WTC11 (cell line): ENCODE results near the gene MUSTN1. TPM values are rescaled to one million over a fixed set of nuclear protein-coding genes. Genes with fewer than 3 reads are reported as not detected.

Experiments
- ATAC-seq: fragments of 200-7000 bp; cut with Tn5 transposase; 2 replicates; pipeline ENCODE4 v1.10.0; 2021; ENCODE audit warnings: mild to moderate bottlenecking, moderate library complexity
- CTCF ChIA-PET: fragments of 300-600 bp; sonication (Branson Sonifier 250); formaldehyde crosslinking; loops from one replicate; lab custom pipeline; 2021; ENCODE audit warnings: antibody characterized with exemption; lab: Charles Lee
- POLR2A ChIA-PET: fragments of 350-600 bp; sonication (Branson Sonifier 250); formaldehyde crosslinking; loops from one replicate; lab custom pipeline; 2021; ENCODE audit warnings: antibody characterized with exemption; lab: Charles Lee
- DNase-seq: peaks from one replicate; pipeline ENCODE4 v3.0.0; 2021; ENCODE audit warnings: low spot score
- H3K27ac Mint-ChIP-seq: 2 replicates; pipeline ENCODE4 v1.8.0; 2021; ENCODE audit warnings: mixed read lengths
- H3K27me3 Mint-ChIP-seq: 2 replicates; pipeline ENCODE4 v1.8.0; 2021; ENCODE audit warnings: low read depth, mild to moderate bottlenecking, moderate library complexity, mixed read lengths
- H3K36me3 Mint-ChIP-seq: 2 replicates; pipeline ENCODE4 v1.8.0; 2021; ENCODE audit warnings: mixed read lengths
- H3K4me1 Mint-ChIP-seq: 2 replicates; pipeline ENCODE4 v1.8.0; 2022; ENCODE audit warnings: mixed read lengths
- H3K4me3 Mint-ChIP-seq: 2 replicates; pipeline ENCODE4 v1.8.0; 2021; ENCODE audit warnings: mild to moderate bottlenecking, moderate library complexity, mixed read lengths
- H3K9me3 Mint-ChIP-seq: 2 replicates; pipeline ENCODE4 v1.8.0; 2021; ENCODE audit warnings: mixed read lengths
- AFF4 ChIP-seq: sonication (generic); formaldehyde crosslinking; IDR thresholded peaks from 2 replicates; pipeline ENCODE4 v1.8.1; 2023; ENCODE audit warnings: mild to moderate bottlenecking, missing genetic modification reagents, borderline replicate concordance
- ATF1 ChIP-seq: sonication (generic); formaldehyde crosslinking; IDR thresholded peaks from 2 replicates; pipeline ENCODE4 v1.8.1; 2023; ENCODE audit warnings: mild to moderate bottlenecking, moderate library complexity, missing genetic modification reagents
- ATF6 ChIP-seq: sonication (generic); formaldehyde crosslinking; IDR thresholded peaks from 2 replicates; pipeline ENCODE4 v1.8.1; 2023; ENCODE audit warnings: mild to moderate bottlenecking, missing genetic modification reagents
- ESRRA ChIP-seq: sonication (generic); formaldehyde crosslinking; IDR thresholded peaks from 2 replicates; pipeline ENCODE4 v1.8.1; 2022; ENCODE audit warnings: mild to moderate bottlenecking, missing genetic modification reagents, borderline replicate concordance
- FOXK1 ChIP-seq: sonication (generic); formaldehyde crosslinking; IDR thresholded peaks from 2 replicates; pipeline ENCODE4 v1.8.0; 2022; ENCODE audit warnings: mild to moderate bottlenecking, moderate library complexity, missing genetic modification reagents
- FOXP1 ChIP-seq: sonication (generic); formaldehyde crosslinking; IDR thresholded peaks from 2 replicates; pipeline ENCODE4 v1.8.0; 2022; ENCODE audit warnings: missing genetic modification reagents, mild to moderate bottlenecking, moderate library complexity, borderline replicate concordance
- JUN ChIP-seq: sonication (generic); formaldehyde crosslinking; IDR thresholded peaks from 2 replicates; pipeline ENCODE4 v1.8.0; 2023; ENCODE audit warnings: mild to moderate bottlenecking, missing genetic modification reagents
- NFYB ChIP-seq: sonication (generic); formaldehyde crosslinking; conservative IDR thresholded peaks from 2 replicates; pipeline ENCODE4 v1.8.0; 2022; ENCODE audit warnings: low read depth, missing genetic modification reagents
- NR3C1 ChIP-seq: sonication (generic); formaldehyde crosslinking; conservative IDR thresholded peaks from 2 replicates; pipeline ENCODE4 v1.8.1; 2023; ENCODE audit warnings: low read depth, mild to moderate bottlenecking, missing genetic modification reagents
- PRRX2 ChIP-seq: fragments of 250-450 bp; sonication (Bioruptor Pico); IDR thresholded peaks from 2 replicates; pipeline ENCODE4 v1.8.0; 2021; ENCODE audit warnings: mild to moderate bottlenecking
- SP1 ChIP-seq: sonication (generic); formaldehyde crosslinking; conservative IDR thresholded peaks from 2 replicates; pipeline ENCODE4 v1.8.1; 2022; ENCODE audit warnings: missing genetic modification reagents
- ZMAT4 ChIP-seq: fragments of 250-450 bp; sonication (Bioruptor Pico); IDR thresholded peaks from 2 replicates; pipeline ENCODE4 v1.9.0; 2021; ENCODE audit warnings: mild to moderate bottlenecking
- ZNF263 ChIP-seq: sonication (generic); formaldehyde crosslinking; IDR thresholded peaks from 2 replicates; pipeline ENCODE4 v1.8.1; 2022; ENCODE audit warnings: low read depth, mild to moderate bottlenecking, moderate library complexity, missing genetic modification reagents
- ZNF416 ChIP-seq: fragments of 250-450 bp; sonication (Bioruptor Pico); IDR thresholded peaks from 2 replicates; pipeline ENCODE4 v1.9.0; 2021; ENCODE audit warnings: mild to moderate bottlenecking, inconsistent platforms
- ZNF425 ChIP-seq: fragments of 250-450 bp; sonication (Bioruptor Pico); conservative IDR thresholded peaks from 2 replicates; pipeline ENCODE4 v1.9.0; 2021; ENCODE audit warnings: mild to moderate bottlenecking
- total RNA-seq: library from RNA; stranded (reverse); gene quantifications from 3 replicates; pipeline ENCODE4 v1.2.3, GENCODE V29; 2021
- TF ChIP-seq, protein P1 (sequence below): sonication (generic); formaldehyde crosslinking; IDR thresholded peaks from 2 replicates; pipeline ENCODE4 v1.8.1; 2022; ENCODE audit warnings: mild to moderate bottlenecking, missing genetic modification reagents, moderate library complexity, borderline replicate concordance
- TF ChIP-seq, protein P2 (sequence below): sonication (generic); formaldehyde crosslinking; IDR thresholded peaks from 2 replicates; pipeline ENCODE4 v1.8.1; 2022; ENCODE audit warnings: mild to moderate bottlenecking, moderate library complexity, missing genetic modification reagents

Gene MUSTN1
- total RNA-seq, 1 experiment from 2014 or later: 4.2 TPM

DNA sequence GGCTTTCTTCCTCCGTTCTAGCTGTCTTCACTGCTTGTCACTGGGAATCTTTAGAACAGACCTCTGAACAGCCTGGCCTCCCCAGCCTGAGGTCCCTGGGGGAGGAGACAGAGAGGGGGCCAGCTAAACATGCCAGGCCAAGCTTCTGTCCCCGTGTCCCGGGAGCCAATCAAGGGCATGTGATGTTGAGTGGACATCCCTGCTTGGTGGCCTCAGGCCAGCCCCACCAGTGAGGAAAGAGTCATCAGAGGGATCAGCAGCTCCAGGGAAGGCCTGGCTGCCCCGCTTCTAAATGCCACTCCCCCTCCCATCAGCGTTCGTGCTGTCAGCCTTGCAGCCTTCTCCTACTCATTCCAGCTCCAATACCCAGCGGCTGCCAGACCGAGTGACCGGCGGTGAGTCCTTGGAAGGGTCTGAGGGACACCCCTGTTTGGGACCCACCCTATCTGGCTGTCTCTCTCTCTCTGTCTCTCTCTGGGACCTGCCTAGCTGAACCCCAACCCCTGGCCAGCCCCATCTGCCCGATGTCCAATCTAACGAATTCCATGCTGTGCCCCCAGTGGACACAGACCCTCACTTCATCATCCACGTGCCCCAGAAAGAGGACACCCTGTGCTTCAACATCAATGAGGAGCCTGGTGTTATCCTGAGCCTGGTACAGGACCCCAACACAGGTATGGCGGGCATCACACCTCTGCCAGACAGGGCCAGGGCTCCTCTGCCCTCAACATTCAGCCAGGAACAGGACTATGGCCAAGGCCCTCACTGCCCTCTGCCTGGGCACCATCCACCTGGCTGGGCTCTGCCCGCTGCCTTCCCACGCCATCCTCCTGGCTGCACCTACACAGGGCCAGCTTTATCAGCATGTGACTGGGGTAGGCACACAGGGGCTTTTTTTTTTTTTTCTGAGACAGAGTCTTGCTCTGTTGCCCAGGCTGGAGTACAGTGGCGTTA is 46.9 kb downstream of the MUSTN1 start:
- no peaks in the 10 kb centered on the region for H3K36me3 Mint-ChIP-seq
- ChIA-PET POLR2A (no interaction called here), CTCF (interaction anchor here (0.5 to 5.4 kb wide), 5 partner anchors 11 to 610 kb away, joined by 3 to 41 read pairs (median 7); no protein-coding TSS in a partner anchor)
- H3K9me3 Mint-ChIP-seq: no peaks in the 10 kb centered on the region
- H3K27me3 Mint-ChIP-seq: no peaks in the 10 kb centered on the region
- peaks cover under 1% of the 10 kb centered on the region; the same call in 1 of the 2 replicates for H3K4me1 Mint-ChIP-seq
- no peak for TF ChIP-seq ZNF263 (CRISPR knock-in tag)
- no peak for TF ChIP-seq NR3C1 (CRISPR knock-in tag)
- TF ChIP-seq NFYB (CRISPR knock-in tag): no peak
- TF ChIP-seq ZNF425 (CRISPR knock-in tag): no peak
- no peak for TF ChIP-seq PRRX2 (CRISPR knock-in tag)
- no peak for TF ChIP-seq FOXP1 (CRISPR knock-in tag)
- no peak for TF ChIP-seq ZNF416 (CRISPR knock-in tag)
- TF ChIP-seq JUN (CRISPR knock-in tag): no peak
- TF ChIP-seq, protein P1, sequence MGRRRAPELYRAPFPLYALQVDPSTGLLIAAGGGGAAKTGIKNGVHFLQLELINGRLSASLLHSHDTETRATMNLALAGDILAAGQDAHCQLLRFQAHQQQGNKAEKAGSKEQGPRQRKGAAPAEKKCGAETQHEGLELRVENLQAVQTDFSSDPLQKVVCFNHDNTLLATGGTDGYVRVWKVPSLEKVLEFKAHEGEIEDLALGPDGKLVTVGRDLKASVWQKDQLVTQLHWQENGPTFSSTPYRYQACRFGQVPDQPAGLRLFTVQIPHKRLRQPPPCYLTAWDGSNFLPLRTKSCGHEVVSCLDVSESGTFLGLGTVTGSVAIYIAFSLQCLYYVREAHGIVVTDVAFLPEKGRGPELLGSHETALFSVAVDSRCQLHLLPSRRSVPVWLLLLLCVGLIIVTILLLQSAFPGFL (CRISPR knock-in tag): no peak
- TF ChIP-seq, protein P2, sequence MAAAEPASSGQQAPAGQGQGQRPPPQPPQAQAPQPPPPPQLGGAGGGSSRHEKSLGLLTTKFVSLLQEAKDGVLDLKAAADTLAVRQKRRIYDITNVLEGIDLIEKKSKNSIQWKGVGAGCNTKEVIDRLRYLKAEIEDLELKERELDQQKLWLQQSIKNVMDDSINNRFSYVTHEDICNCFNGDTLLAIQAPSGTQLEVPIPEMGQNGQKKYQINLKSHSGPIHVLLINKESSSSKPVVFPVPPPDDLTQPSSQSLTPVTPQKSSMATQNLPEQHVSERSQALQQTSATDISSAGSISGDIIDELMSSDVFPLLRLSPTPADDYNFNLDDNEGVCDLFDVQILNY (CRISPR knock-in tag): no peak
- no peak for TF ChIP-seq ESRRA (CRISPR knock-in tag)
- TF ChIP-seq ATF1: no peak
- no peak for TF ChIP-seq FOXK1 (CRISPR knock-in tag)
- no peak for TF ChIP-seq SP1 (CRISPR knock-in tag)
- TF ChIP-seq AFF4: no peak
- TF ChIP-seq ATF6 (CRISPR knock-in tag): no peak
- no peak for TF ChIP-seq ZMAT4 (CRISPR knock-in tag)
- peak overlapping the region; percentile 9; the same call in 1 of the 2 replicates for H3K27ac Mint-ChIP-seq
- DNase-seq: no peak
- no peak overlapping the region for H3K4me3 Mint-ChIP-seq
- no peak for ATAC-seq
